Measurements from ENCODE around the gene SH3PXD2B.

Gene SH3PXD2B

GRCh38 chr5:172441262-172441751 is 13.0 kb downstream of the SH3PXD2B start:
- Histone ChIP-seq H2AFZ (ENCODE audit: insufficient read depth, low read length, poor library complexity) (no peak overlapping the region), H3K18ac (ENCODE audit: low read length) (no peak overlapping the region), H3K79me1 (ENCODE audit: low read length) (no peaks in the 10 kb centered on the region), H4K8ac (ENCODE audit: low read depth, low read length) (no peak overlapping the region), H4K91ac (ENCODE audit: low read depth, low read length) (no peak overlapping the region), H3K4me3 (ENCODE audit: low read depth, low read length) (no peak overlapping the region), H3K9me3 (ENCODE audit: insufficient read depth, low read depth, low read length) (peaks cover 2% of the 10 kb centered on the region), H2BK12ac (ENCODE audit: low read length) (no peak overlapping the region), H3K36me3 (ENCODE audit: control insufficient read depth in 1 of 2, insufficient read depth in 2 of 2, low read length in 2 of 2) (peaks cover 15% of the 10 kb centered on the region in 2 experiments), H3K9ac (ENCODE audit: low read length) (no peak overlapping the region), H2BK120ac (ENCODE audit: insufficient read depth, low read length, poor library complexity) (no peak overlapping the region), H3K27me3 (ENCODE audit: insufficient read depth, low read length) (no peaks in the 10 kb centered on the region), H3K4me1 (ENCODE audit: control insufficient read depth in 1 of 2, insufficient read depth in 2 of 2, low read length in 2 of 2) (peaks cover 10 to 42% of the 10 kb centered on the region in 2 experiments), H3K79me2 (ENCODE audit: control insufficient read depth, insufficient read depth, low read length, poor library complexity) (peaks cover 8% of the 10 kb centered on the region), H2AK5ac (ENCODE audit: low read length) (no peak overlapping the region), H3K4me2 (ENCODE audit: low read length) (no peak overlapping the region), H3K4ac (ENCODE audit: low read depth, low read length) (peak overlapping the region; percentile 4), H3K23ac (ENCODE audit: low read length) (no peak overlapping the region), H3K14ac (ENCODE audit: low read length) (no peak overlapping the region), H2BK5ac (ENCODE audit: low read depth, low read length, poor library complexity) (no peak overlapping the region), H4K12ac (ENCODE audit: low read depth, low read length) (no peak overlapping the region), H3K27ac (ENCODE audit: low read depth, low read length) (no peak overlapping the region)
- peak; percentile 49 to 58 for DNase-seq
- WGBS (ENCODE audit: extremely low coverage, insufficient coverage, insufficient read length) = no CpG with 5 or more reads among the region's 14 CpGs

- Histone ChIP-seq H4K91ac (ENCODE audit: low read depth, low read length) (no peak overlapping the region), H2AK5ac (ENCODE audit: low read length) (no peak overlapping the region), H3K4ac (ENCODE audit: low read depth, low read length) (peak overlapping the region; percentile 7), H3K23ac (ENCODE audit: low read length) (no peak overlapping the region), H2BK5ac (ENCODE audit: low read depth, low read length, poor library complexity) (no peak overlapping the region), H3K9me3 (ENCODE audit: insufficient read depth, low read depth, low read length) (peaks cover 2% of the 10 kb centered on the region), H3K18ac (ENCODE audit: low read length) (no peak overlapping the region), H3K79me1 (ENCODE audit: low read length) (peaks cover 3% of the 10 kb centered on the region), H3K4me2 (ENCODE audit: low read length) (no peak overlapping the region), H2BK120ac (ENCODE audit: insufficient read depth, low read length, poor library complexity) (no peak overlapping the region), H3K4me3 (ENCODE audit: low read depth, low read length) (no peak overlapping the region), H3K27me3 (ENCODE audit: insufficient read depth, low read length) (no peaks in the 10 kb centered on the region), H3K4me1 (ENCODE audit: control insufficient read depth in 1 of 2, insufficient read depth in 2 of 2, low read length in 2 of 2) (peaks cover 17 to 47% of the 10 kb centered on the region in 2 experiments), H4K12ac (ENCODE audit: low read depth, low read length) (no peak overlapping the region), H3K14ac (ENCODE audit: low read length) (no peak overlapping the region), H2BK12ac (ENCODE audit: low read length) (no peak overlapping the region), H4K8ac (ENCODE audit: low read depth, low read length) (no peak overlapping the region), H3K79me2 (ENCODE audit: control insufficient read depth, insufficient read depth, low read length, poor library complexity) (peaks cover 8% of the 10 kb centered on the region), H3K9ac (ENCODE audit: low read length) (no peak overlapping the region), H3K27ac (ENCODE audit: low read depth, low read length) (no peak overlapping the region), H2AFZ (ENCODE audit: insufficient read depth, low read length, poor library complexity) (no peak overlapping the region), H3K36me3 (ENCODE audit: control insufficient read depth in 1 of 2, insufficient read depth in 2 of 2, low read length in 2 of 2) (peaks cover 15 to 21% of the 10 kb centered on the region in 2 experiments)
- no peak for DNase-seq
- WGBS (ENCODE audit: extremely low coverage, insufficient coverage, insufficient read length) = no CpG with 5 or more reads among the region's 7 CpGs
Observed at GRCh38 chr5:172440486-172440885, 13.8 kb downstream of the SH3PXD2B start.

GRCh38 chr5:172439785-172440477 is 14.4 kb downstream of the SH3PXD2B start:
- no peak overlapping the region for H3K27ac ChIP-seq (ENCODE audit: low read depth, low read length)
- H3K27me3 ChIP-seq (ENCODE audit: insufficient read depth, low read length) = no peaks in the 10 kb centered on the region
- H2BK5ac ChIP-seq (ENCODE audit: low read depth, low read length, poor library complexity) = no peak overlapping the region
- H3K4me3 ChIP-seq (ENCODE audit: low read depth, low read length) = no peak overlapping the region
- H2BK120ac ChIP-seq (ENCODE audit: insufficient read depth, low read length, poor library complexity) = no peak overlapping the region
- H2AK5ac ChIP-seq (ENCODE audit: low read length) = no peak overlapping the region
- H3K9ac ChIP-seq (ENCODE audit: low read length) = no peak overlapping the region
- H3K14ac ChIP-seq (ENCODE audit: low read length) = no peak overlapping the region
- H3K9me3 ChIP-seq (ENCODE audit: insufficient read depth, low read depth, low read length) = peaks cover 2% of the 10 kb centered on the region
- H3K36me3 ChIP-seq (ENCODE audit: control insufficient read depth in 1 of 2, insufficient read depth in 2 of 2, low read length in 2 of 2) = peaks cover 14 to 19% of the 10 kb centered on the region in 2 experiments
- H3K23ac ChIP-seq (ENCODE audit: low read length) = no peak overlapping the region
- peak; percentile 68 to 75 for DNase-seq
- no peak overlapping the region for H3K4me2 ChIP-seq (ENCODE audit: low read length)
- H4K12ac ChIP-seq (ENCODE audit: low read depth, low read length) = no peak overlapping the region
- WGBS (ENCODE audit: extremely low coverage, insufficient coverage, insufficient read length) = no CpG with 5 or more reads among the region's 22 CpGs
- no peak overlapping the region for H4K91ac ChIP-seq (ENCODE audit: low read depth, low read length)
- H2AFZ ChIP-seq (ENCODE audit: insufficient read depth, low read length, poor library complexity) = no peak overlapping the region
- H3K79me1 ChIP-seq (ENCODE audit: low read length) = peaks cover 3% of the 10 kb centered on the region
- H2BK12ac ChIP-seq (ENCODE audit: low read length) = no peak overlapping the region
- peak overlapping the region; percentile 23 for H3K4ac ChIP-seq (ENCODE audit: low read depth, low read length)
- H3K79me2 ChIP-seq (ENCODE audit: control insufficient read depth, insufficient read depth, low read length, poor library complexity) = peaks cover 8% of the 10 kb centered on the region
- H4K8ac ChIP-seq (ENCODE audit: low read depth, low read length) = no peak overlapping the region
- H3K4me1 ChIP-seq (ENCODE audit: control insufficient read depth in 1 of 2, insufficient read depth in 2 of 2, low read length in 2 of 2) = peaks cover 18 to 46% of the 10 kb centered on the region in 2 experiments
- H3K18ac ChIP-seq (ENCODE audit: low read length) = no peak overlapping the region

GRCh38 chr5:172438319-172438668 is 16.0 kb downstream of the SH3PXD2B start:
- Histone ChIP-seq H3K36me3 (ENCODE audit: control insufficient read depth in 1 of 2, insufficient read depth in 2 of 2, low read length in 2 of 2) (peaks cover 16 to 19% of the 10 kb centered on the region in 2 experiments), H4K12ac (ENCODE audit: low read depth, low read length) (no peak overlapping the region), H3K18ac (ENCODE audit: low read length) (no peak overlapping the region), H3K79me1 (ENCODE audit: low read length) (peaks cover 3% of the 10 kb centered on the region), H4K91ac (ENCODE audit: low read depth, low read length) (no peak overlapping the region), H3K23ac (ENCODE audit: low read length) (no peak overlapping the region), H3K14ac (ENCODE audit: low read length) (no peak overlapping the region), H2BK120ac (ENCODE audit: insufficient read depth, low read length, poor library complexity) (no peak overlapping the region), H4K8ac (ENCODE audit: low read depth, low read length) (no peak overlapping the region), H3K9me3 (ENCODE audit: insufficient read depth, low read depth, low read length) (peaks cover 2% of the 10 kb centered on the region), H3K4me2 (ENCODE audit: low read length) (no peak overlapping the region), H3K27me3 (ENCODE audit: insufficient read depth, low read length) (no peaks in the 10 kb centered on the region), H2BK5ac (ENCODE audit: low read depth, low read length, poor library complexity) (no peak overlapping the region), H3K4ac (ENCODE audit: low read depth, low read length) (no peak overlapping the region), H3K9ac (ENCODE audit: low read length) (no peak overlapping the region), H3K27ac (ENCODE audit: low read depth, low read length) (no peak overlapping the region), H2AFZ (ENCODE audit: insufficient read depth, low read length, poor library complexity) (no peak overlapping the region), H3K4me3 (ENCODE audit: low read depth, low read length) (no peak overlapping the region), H3K79me2 (ENCODE audit: control insufficient read depth, insufficient read depth, low read length, poor library complexity) (peaks cover 8% of the 10 kb centered on the region), H3K4me1 (ENCODE audit: control insufficient read depth in 1 of 2, insufficient read depth in 2 of 2, low read length in 2 of 2) (peaks cover 16 to 37% of the 10 kb centered on the region in 2 experiments), H2AK5ac (ENCODE audit: low read length) (no peak overlapping the region), H2BK12ac (ENCODE audit: low read length) (no peak overlapping the region)
- DNase-seq = no peak
- no CpG with 5 or more reads among the region's 6 CpGs for WGBS (ENCODE audit: extremely low coverage, insufficient coverage, insufficient read length)
